GM19023 (cell line): ENCODE measurements around the gene COX7C.

Source experiments
- ATAC-seq: cut with Tn5 transposase; IDR thresholded peaks from one replicate; pipeline ENCODE4 v1.9.1; 2021; ENCODE audit warnings: mild to moderate bottlenecking, moderate library complexity; ENCODE audit not compliant: unreplicated experiment

Gene COX7C

DNA sequence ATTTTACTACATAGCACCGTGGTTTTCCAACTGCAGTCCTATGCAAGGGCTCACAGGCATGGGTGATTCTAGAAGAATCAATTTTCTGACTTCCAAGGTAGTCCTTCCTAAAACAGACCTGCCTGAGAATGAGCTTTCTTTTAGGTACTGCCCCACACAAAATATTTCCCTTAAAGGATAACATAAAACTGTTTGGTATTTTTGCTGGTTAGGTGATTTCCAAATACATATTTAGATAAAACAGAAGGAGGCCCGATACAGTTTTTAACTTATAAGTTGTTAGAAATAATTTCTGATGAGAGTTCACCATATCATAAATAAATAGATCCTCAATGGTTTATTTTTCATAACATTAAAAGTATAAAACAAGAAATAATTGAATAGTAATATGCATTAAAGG lies 46.4 kb downstream of the COX7C start:
- no peak for ATAC-seq

GRCh38 chr5:86665984-86666760 lies 48.4 kb downstream of the COX7C start:
- no peak for ATAC-seq

- ATAC-seq, result no peak
Measured at GRCh38 chr5:86666981-86667380, 49.2 kb downstream of the COX7C start.
